GM12875 (cell line): Measurements from ENCODE around the gene CHCHD10.
"Not testable (repeated sequence)": the region's sequence is repeated elsewhere in the genome, so short reads cannot be mapped to it uniquely, and the experiment has no call there.

ENCODE experiments used
- H3K4me3 ChIP-seq: one replicate; pipeline ENCODE4 v1.5.1; 2011; ENCODE audit warnings: low read depth, low read length, control low read depth
- CTCF ChIP-seq: IDR thresholded peaks from 2 replicates; pipeline ENCODE4 v1.5.1; 2011; ENCODE audit warnings: low read depth, mild to moderate bottlenecking, control low read depth, inconsistent platforms, low read length, moderate library complexity, borderline replicate concordance; ENCODE audit not compliant: insufficient read depth

Gene CHCHD10

GRCh38 chr22:23745791-23746190 is 22.0 kb downstream of the CHCHD10 start:
- TF ChIP-seq CTCF, result no peak
- no peak overlapping the region for H3K4me3 ChIP-seq

- H3K4me3 ChIP-seq, result no peak overlapping the region
- TF ChIP-seq CTCF, result no peak
Observed at GRCh38 chr22:23744485-23744884, 23.3 kb downstream of the CHCHD10 start.

GRCh38 chr22:23744001-23744400 is 23.8 kb downstream of the CHCHD10 start:
- no peak overlapping the region for H3K4me3 ChIP-seq
- TF ChIP-seq CTCF, result no peak

- H3K4me3 ChIP-seq, result no peak overlapping the region
- TF ChIP-seq CTCF, result no peak
Observed at GRCh38 chr22:23743303-23743705, 24.5 kb downstream of the CHCHD10 start.

- H3K4me3 ChIP-seq, result no peak overlapping the region
- no peak for TF ChIP-seq CTCF
Observed at GRCh38 chr22:23742505-23743264, 25.1 kb downstream of the CHCHD10 start.

GRCh38 chr22:23737696-23738095 is 30.1 kb downstream of the CHCHD10 start:
- H3K4me3 ChIP-seq, result no peak overlapping the region
- no peak for TF ChIP-seq CTCF

- not testable (repeated sequence) for H3K4me3 ChIP-seq
Observed at GRCh38 chr22:23728108-23728507, 39.7 kb downstream of the CHCHD10 start.
